Occipital lobe (tissue), 2 donors: Measurements from ENCODE around the gene FAM222A. TPM values are rescaled to one million over a fixed set of nuclear protein-coding genes. Genes with fewer than 3 reads are reported as not detected.

Experiments
- DNase-seq: peaks from one replicate; lab custom pipeline; 2025; lab: John Stamatoyannopoulos, UW
- total RNA-seq: library from RNA; depleted of rRNA; stranded (reverse); fragments of >200 nt; gene quantifications from one replicate; pipeline ENCODE4 v1.2.3, GENCODE V29; 2014

Gene FAM222A
- 2.5 TPM for total RNA-seq

DNA sequence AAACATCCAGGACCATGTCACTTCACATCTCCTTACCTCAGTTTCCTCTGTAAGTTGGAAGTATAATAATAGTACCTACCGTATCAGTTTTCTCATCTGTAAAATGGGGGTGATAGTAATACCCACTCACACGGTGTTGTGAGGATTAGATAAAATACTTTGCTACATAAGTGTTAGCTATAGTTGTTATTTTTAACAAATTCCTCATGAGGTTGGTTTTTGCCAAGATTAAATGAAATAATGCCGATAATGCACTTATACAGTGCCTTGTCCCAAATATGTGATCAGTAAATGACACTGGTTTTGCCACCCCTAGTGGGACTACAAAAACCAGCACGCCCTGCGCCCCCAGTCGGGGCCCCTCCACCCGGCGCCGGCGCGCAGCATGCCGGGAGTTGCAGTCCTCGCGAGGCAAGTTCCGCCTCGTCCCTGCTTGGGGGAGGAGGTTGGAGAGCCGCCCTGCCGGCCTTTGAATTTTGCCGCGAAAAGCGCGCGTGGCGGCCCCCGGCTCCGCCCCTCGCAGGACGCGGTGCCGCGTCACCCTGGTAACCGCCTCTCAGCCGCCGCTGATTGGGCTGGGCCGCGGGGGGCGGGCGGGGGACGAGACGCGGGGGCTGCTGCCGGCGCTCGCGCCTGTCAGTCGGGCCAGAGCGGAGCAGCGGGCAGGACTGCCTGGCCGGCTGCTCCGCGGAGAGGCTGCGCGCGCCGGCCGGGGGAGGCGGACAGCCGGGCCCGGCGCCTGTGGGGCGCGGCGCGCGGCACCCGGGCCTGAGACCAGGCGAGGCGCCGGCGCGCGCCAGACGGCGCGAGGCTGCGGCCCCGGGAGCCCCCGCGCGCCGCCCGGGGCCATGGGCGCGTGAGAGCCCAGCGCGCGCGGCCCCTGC is at the start of gene FAM222A:
Gene FAM222A, plus strand, starts transcription at position 639 of the 884 bp plus-strand sequence. CDS start 30,322 bp downstream, outside the sequence.
- peak; percentile 98 for DNase-seq

DNA sequence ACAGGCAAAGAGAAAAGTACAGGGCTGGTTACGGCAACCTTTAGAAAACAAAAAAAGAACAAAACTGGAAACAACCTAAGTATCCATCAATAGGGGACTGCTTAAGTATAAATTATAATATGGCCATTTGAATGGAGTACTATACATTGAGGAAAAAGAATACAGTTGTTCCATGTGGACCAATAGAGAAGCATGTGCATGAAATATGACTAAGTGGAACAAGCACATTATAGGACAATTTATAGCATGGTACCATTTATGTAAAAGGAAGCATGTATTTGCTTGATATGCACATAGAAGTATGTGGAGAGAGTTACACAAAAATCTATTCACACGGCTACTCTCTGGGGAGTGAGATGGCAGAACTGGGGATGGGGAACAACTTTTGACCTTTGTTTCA is 49.2 kb upstream of the FAM222A start:
- no peak for DNase-seq

DNA sequence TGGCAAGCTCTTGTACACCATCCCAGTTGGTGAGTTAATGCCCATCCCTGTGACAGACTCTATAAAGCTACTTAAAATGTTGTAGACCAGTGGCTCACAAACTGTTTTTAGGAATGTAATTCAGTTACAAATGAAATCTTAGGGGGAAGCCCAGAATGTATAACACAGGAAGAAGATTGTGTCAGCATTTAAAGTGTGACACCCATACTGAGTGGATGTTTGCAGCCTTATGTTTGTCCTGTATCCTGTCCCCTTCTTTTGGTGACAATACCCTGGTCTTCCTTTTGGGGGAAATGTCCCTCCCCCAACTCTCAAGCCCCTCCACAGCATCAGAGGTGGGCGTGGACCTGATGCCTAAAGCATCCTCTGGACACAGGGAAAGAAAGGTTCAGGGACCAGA is 47.6 kb upstream of the FAM222A start:
- no peak for DNase-seq

DNA sequence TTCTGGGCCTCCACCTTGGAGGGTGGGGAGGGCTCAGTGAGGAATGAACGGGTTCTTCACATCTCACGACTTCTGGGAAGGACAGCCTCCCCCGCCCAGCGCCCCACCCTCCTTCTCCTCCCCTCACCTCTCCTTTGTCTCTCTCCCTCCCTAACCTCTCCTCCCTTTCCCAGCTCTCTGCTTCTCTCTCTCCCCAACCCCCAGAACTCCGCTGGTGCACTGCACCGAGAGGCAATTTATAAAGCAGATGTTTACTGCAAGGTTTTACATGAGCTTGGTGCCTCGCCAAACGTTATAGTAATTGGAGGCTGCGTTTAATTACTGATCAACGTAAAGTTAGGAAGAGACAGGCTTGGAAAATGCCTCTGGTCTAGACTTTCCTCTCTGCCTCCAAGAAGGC is 42.9 kb upstream of the FAM222A start:
- DNase-seq, result no peak

DNA sequence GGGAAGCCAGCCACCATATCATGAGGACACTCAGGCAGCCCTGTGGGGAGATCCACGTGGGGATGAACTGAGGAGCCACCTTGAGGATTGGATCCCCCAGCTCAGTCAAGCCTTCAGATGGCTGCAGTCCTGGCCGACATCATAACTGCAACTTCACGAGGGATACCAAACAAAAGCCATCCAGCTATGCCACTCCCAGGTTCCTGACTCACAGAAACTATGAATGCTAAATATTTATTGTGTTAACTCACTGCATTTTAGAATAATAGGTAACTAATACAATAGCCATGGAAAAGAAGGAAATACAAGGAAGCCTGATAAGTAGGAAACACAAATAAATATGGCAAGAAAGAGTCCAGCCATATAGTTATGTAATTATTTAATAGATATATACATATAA is 42.1 kb upstream of the FAM222A start:
- DNase-seq, result no peak

DNA sequence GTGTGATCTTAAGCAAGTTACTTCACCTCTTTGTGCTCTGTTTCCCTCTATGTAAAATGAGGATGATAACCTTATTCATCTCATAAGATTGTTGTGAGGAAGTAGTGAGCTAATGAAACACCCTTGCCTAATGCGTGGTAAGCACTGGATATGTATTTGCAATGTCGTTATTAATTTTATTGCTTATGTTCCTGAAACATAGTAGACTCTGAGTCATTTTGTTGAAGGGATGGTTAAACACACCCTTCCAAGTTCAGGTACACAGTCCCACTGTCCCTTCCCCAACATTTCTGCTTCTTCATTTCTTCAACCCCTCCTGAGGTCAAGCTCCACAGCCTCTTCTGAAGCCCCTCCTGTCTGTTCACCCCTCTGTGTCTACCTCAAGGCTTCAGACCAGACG is 40.2 kb upstream of the FAM222A start:
- no peak for DNase-seq

DNA sequence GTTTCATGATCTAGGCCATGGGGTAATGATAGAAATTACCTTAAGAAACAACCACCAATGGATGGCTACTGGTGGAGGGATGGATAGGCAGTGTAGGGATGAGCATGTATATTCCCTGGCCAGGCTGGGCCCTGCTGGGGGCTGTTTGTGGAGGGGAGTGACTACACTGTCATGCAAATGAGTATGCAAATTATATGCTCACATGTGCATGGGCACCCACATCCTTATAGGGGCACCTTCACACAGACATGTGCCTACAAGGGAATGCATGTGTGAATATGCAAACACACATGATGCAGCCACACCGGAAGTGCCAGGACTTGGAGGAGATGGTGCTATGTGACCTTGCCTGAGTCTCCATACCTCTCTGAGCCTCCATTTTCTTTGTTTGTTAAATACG is 39.7 kb upstream of the FAM222A start:
- DNase-seq, result no peak

DNA sequence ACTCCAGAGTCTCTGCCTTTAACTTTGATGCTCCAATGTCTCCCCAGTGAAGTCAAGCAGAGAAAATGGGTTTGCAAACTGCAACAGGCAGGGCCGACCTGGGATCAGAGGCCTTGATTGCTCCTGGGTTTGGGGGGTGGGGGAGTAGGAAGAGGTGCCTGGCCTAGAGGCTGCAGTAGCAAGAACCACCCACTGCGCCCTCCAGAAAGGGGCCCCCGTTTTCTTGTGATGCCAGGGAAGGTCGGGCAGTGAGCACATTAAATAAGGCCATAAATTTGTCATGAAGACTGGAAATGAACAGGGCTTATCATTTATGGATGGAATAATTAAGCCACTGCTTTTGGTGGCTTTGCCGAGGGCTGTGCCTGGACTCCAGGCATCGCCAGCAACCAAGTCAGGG is 38.2 kb upstream of the FAM222A start:
- DNase-seq, result no peak

DNA sequence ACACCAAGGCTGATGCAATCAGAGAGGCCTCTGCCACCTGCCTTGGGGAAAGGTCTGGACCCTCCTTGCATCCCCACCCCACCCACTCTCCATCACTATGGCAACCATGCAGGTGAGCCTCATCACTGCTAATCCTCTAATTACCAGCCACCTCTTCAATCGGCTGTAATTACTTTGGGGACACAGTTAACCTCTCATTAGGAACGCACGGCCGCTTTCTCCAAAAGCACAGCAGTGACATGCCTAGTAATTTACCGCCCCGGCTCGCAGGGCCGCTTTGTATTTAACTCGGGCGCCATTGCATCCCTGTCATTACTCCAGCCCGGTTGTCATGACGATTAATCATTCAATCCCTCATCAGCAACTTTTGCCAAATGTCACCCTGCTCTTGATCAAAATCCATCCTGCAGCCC is 36.3 kb upstream of the FAM222A start:
- DNase-seq, result no peak

DNA sequence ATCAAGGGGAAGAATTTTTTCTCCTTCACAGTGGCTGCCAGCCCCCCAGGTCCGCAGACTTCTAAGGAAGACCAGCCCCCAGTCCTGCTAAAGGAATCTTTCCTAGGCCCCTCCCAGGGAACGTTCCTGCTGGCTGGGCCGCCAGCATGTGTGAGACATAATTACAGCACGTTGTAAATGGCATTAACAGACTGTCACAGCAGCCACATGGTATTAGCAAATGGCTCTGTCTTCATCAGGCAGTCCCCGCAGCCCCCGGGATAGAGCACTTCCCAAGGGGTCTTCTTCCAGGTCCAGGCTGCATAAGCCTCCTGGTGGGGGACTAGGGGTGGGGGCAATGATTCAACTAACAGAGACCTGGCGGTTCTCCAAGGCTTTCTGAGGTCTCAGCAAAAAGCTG is 34.9 kb upstream of the FAM222A start:
- no peak for DNase-seq

DNA sequence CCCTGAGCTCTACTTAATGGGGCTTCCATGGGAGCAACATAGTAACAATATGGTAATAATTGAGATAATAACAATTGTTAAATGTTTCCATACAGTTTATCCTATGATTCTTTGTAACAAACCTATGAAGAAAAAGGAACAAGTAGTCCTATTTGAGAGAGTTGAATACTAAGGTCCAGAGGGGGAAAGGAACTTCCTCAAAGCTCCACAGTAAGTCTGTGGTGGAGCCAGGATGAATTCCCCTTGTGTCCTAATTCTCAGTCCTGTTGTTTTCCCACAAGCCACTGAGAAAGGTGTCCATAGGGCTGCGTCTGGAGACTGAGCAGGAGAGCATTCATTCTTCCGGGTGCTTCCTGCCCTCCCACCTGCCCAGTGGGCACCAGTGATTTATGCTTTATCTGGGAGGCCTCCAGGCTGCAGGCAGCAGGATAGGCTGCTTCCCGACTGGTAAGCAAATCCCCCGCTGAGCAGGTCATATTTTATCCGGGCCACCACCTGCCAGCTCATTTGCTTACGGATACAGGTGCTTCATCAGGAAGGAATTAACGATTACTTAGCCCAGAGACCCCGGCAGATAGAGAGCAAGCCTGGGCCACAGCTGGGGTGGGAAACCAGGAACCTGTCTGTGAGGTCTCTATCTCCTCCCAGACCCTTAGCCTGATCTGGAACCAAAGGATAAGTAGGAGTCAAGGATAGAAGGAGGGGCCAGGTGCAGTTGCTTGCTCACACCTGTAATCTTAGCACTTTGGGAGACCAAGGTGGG is 33.9 kb upstream of the FAM222A start:
- no peak for DNase-seq

DNA sequence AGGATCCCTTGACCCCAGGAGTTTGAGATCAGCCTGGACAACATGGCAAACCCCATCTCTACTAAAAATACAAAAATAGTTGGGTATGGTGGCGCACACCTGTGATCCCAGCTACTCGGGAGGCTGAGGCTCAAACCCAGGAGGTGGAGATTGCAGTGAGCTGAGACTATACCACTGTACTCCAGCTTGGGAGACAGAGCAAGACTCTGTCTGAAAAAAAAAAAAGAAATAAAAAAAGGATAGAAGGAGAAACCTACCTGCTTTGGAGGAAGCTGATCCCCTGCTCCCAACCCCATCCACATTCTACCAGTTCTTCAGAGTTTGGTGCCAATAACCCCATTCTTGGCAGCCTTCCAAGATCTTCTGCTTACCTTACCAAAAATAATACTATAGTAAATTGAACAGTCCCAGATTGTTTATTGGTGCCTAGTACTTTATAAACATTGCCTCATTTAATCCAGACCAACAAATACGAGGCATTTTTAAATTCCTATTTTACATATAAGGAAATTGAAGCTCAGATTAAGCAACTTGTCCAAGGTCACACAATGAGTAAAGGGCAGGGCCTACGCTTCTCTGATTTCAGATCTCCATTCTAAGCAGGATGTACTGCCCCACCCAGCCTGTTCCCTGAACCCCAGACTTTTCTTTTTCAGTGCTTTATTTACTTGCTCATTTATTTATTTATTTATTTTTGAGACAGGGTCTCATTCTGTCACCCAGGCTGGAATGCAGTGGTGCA is 33.2 kb upstream of the FAM222A start:
- DNase-seq, result no peak

DNA sequence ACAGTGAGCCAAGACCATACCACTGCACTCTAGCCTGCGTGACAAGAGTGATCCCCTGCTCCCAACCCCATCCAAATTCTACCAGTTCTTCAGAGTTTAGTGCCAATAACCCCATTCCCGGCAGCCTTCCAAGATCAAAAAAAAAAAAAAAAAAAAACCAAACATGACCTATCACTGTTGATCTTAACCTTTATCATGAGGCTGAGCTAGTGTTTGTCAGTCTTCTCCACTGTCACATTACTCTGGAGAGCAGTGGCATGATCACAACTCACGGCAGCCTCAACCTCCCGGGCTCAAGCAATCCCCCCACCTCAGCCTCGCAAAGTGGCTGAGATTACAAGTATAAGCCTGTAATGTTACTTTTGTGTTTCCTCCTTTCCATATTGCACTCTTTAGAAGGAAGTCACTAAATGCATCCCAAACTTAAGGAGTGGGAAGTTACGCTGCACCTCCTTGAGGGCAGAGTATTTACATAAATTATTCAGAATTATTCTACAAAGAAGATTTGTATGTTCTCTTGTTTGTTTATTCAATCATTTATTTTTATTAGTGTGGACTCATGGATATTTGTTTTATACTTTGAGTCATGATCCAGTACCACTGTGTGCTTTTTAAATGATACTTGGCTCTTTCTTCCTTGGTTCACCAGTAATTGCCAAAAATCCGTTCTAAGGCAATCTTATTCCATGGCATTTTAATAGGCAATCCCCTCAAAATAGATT is 31.5 kb upstream of the FAM222A start:
- no peak for DNase-seq

DNA sequence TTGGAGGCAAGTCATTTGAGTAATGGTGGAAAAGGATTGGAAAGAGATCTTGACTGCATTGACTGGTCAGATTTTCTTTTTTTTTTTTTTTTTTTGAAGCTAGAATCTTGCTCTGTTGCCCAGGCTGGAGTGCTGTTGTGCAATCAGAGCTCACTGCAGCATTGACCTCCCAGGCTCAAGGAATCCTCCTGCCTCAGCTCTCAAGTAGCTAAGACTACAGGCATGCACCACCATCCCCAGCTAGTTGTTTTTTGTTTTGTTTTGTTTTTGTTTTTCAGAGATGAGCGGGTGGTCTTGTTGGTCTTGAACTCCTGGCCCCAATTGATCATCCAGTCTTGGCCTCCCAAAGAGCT is 30.9 kb upstream of the FAM222A start:
- DNase-seq, result no peak

DNA sequence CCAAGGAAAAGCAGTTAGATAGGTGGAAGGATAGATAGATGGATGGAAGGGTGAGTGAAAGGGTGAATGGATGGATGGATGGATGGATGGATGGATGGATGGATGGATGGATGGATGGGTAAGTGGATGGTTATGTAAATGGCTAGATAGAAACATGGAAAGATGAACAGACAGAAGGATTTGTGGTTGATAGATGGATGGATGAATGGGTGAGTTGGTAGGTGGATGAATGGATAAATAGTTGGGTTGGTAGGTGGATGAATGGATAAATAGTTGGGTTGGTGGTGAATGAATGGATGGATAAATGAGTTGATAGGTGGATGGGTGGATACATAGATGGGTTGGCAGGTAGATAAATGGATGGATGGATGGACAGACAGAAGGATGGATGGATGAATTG is 30.3 kb upstream of the FAM222A start:
- no peak for DNase-seq

DNA sequence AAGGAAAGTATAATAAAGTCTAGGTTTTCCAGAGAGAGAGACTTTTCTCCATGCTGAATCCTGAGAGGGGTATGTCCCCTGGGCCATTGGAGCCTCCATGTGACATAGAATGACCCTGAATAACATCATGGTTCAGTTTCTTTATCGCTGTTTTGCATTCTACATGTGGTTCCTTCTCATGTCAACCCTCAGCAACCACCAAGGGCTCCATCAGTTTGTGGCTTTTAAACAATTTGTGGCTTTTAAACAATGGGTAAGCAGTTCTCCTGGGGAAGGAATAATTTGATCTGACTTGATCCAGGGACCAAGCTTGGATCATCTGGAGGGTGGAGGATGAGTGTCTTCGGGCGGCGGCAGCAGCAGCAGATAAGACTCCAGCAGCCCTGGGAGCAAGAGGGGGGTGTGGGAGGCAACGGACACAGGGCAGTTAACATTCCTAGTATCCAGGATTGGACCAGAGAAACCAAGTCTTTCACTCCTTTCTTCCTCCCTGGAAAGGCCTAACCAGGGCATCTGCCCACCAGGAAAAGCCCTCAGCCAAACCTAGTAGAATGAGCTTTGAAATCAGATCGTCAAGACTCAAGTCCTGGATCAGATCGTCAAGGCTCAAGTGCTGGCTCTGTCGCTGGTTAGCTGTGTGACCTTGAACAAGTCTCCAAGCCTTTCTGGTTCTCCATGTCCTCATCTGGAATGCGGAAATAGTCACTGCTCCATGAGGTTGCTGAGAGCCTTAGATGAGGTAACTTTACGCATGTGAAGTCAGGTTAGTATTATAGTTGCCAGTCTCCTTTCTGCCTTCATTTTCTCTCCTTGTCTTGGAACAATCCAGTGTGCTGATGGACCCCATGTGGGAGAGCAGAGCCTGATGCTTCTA is 27.8 kb upstream of the FAM222A start:
- DNase-seq, result no peak

DNA sequence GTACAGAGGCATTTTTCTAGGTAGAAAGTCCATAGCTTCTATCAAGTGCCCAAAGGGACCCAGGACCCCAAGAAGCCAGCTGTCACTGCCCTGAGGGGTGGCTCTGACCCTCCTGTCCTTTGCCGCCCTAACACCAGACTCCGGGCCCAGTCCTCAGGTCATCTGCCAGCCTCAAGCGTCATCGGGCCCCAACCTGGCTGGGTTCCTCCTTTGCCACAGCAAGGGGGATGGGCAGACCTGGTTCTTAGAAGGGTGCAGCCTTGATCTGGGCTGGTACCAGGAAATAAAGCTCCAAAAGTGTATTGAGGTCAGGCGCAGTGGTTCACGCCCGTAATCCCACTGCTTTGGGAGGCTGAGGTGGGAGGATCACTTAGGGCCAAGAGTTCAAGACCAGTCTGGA is 27.1 kb upstream of the FAM222A start:
- DNase-seq, result no peak

DNA sequence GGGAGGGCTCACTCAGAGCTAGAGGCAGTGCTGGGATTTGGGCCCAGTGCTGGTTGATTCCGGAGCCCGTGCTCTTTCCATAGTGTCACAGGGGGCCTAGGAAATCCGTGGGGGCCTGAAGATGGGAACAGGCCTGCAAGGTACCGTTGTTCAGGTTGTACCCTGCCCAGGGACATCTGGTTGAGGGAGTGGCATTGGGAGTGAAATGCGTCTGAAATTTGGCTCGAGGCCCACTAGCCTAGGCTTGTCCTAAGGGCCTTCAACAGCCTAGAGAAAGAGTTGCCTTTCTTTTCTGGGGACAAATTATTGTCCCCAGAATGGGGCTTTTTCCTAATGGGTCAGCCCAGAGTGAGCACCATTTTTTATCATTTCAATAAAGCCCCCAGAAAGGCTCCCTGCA is 26.4 kb upstream of the FAM222A start:
- no peak for DNase-seq

DNA sequence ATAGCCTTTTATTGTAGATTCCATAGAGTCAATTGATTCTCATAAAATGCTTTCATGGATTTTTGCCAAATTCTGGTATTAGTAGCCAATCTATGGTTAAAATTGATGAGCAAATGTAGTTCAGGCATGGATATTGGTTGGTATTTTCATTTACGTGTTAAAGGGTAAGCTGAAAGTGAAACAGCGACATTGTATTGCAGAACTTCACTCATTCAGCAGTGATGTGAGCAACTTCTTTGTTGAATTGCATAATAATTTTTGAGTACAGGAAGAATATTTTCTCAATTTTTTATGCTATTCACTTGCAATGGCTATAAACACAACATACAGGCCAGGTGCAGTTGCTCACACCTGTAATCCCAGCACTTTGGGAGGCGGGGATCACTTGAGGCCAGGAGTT is 24.2 kb upstream of the FAM222A start:
- no peak for DNase-seq

DNA sequence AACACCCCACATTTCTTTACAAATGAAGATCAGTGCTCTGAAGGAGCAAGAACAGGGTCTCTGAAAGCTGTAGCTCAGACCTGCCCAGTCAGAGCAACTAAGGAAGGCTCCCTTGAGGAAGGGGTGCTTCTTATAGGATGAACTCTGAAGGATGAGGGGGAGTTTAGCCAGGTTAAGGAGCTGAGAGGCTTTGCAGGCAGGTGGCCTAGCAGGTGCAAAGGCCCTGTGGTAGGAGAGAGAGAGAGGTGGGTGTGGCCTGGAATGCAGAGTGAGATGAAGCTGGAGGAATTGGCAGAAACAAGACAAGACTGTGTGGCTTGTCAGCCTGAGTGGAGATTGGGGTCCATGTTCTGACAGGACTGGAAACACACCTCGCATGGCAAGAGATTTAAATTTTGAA is 20.5 kb upstream of the FAM222A start:
- no peak for DNase-seq
